GM21717 (cell line): ENCODE data around the gene PHC2.

Experiments used
- ATAC-seq: cut with Tn5 transposase; IDR thresholded peaks from one replicate; pipeline ENCODE4 v1.9.1; 2021; ENCODE audit warnings: mild to moderate bottlenecking, moderate library complexity; ENCODE audit not compliant: unreplicated experiment

PHC2 gene

GRCh38 chr1:33455539-33456501 lies 24.9 kb upstream of the PHC2 start:
- peak; percentile 69 for ATAC-seq

- no peak for ATAC-seq
These were observed 23.9 kb upstream of the PHC2 start for GRCh38 chr1:33454646-33455282.

- no peak for ATAC-seq
These were observed 15.7 kb upstream of the PHC2 start for GRCh38 chr1:33446590-33446989.

GRCh38 chr1:33445108-33445507 lies 14.2 kb upstream of the PHC2 start:
- ATAC-seq = no peak

GRCh38 chr1:33443705-33444180 lies 12.8 kb upstream of the PHC2 start:
- no peak for ATAC-seq

- no peak for ATAC-seq
These were observed 12.3 kb upstream of the PHC2 start for GRCh38 chr1:33443080-33443704.

GRCh38 chr1:33442141-33442540 lies 11.2 kb upstream of the PHC2 start:
- no peak for ATAC-seq

GRCh38 chr1:33441088-33441745 lies 10.3 kb upstream of the PHC2 start:
- ATAC-seq = no peak

GRCh38 chr1:33439662-33440061 lies 8.8 kb upstream of the PHC2 start:
- no peak for ATAC-seq

GRCh38 chr1:33438364-33439160 lies 7.7 kb upstream of the PHC2 start:
- no peak for ATAC-seq

GRCh38 chr1:33436557-33437285 lies 5.8 kb upstream of the PHC2 start:
- no peak for ATAC-seq

GRCh38 chr1:33435096-33435820 lies 4.4 kb upstream of the PHC2 start:
- ATAC-seq = no peak

- no peak for ATAC-seq
These were observed 3.5 kb upstream of the PHC2 start for GRCh38 chr1:33434363-33434750.

- ATAC-seq = no peak
These were observed 2.8 kb upstream of the PHC2 start for GRCh38 chr1:33433509-33434362.

- no peak for ATAC-seq
These were observed 821 bp downstream of the PHC2 start for GRCh38 chr1:33429856-33430691.

- no peak for ATAC-seq
These were observed 1.6 kb downstream of the PHC2 start for GRCh38 chr1:33429332-33429731.

GRCh38 chr1:33428661-33429060 lies 2.2 kb downstream of the PHC2 start:
- no peak for ATAC-seq
